Kidney glomerular epithelial cell (primary cell): Measurements from ENCODE around the gene TP73.

ENCODE experiments used
- DNase-seq: peaks from one replicate; lab custom pipeline; 2025; lab: John Stamatoyannopoulos, UW

TP73 gene

GRCh38 chr1:3653286-3653618 is 936 bp downstream of the TP73 start:
- no peak for DNase-seq

GRCh38 chr1:3654549-3655281 is 2.4 kb downstream of the TP73 start:
- DNase-seq: no peak

- DNase-seq: no peak
These were observed 4.3 kb downstream of the TP73 start for GRCh38 chr1:3656450-3657095.

- no peak for DNase-seq
These were observed 4.8 kb downstream of the TP73 start for GRCh38 chr1:3657096-3657475.

GRCh38 chr1:3657578-3658230 is 5.4 kb downstream of the TP73 start:
- DNase-seq: no peak

- no peak for DNase-seq
These were observed 5.9 kb downstream of the TP73 start for GRCh38 chr1:3658231-3658615.

- DNase-seq: no peak
These were observed 6.8 kb downstream of the TP73 start for GRCh38 chr1:3659093-3659492.

- DNase-seq: no peak
These were observed 8.4 kb downstream of the TP73 start for GRCh38 chr1:3660704-3661103.

GRCh38 chr1:3661631-3662030 is 9.3 kb downstream of the TP73 start:
- DNase-seq: no peak

GRCh38 chr1:3662080-3662671 is 9.9 kb downstream of the TP73 start:
- no peak for DNase-seq

- no peak for DNase-seq
These were observed 11.8 kb downstream of the TP73 start for GRCh38 chr1:3663999-3664699.

GRCh38 chr1:3664700-3665375 is 12.5 kb downstream of the TP73 start:
- no peak for DNase-seq

GRCh38 chr1:3668148-3668547 is 15.8 kb downstream of the TP73 start:
- no peak for DNase-seq

- no peak for DNase-seq
These were observed 16.4 kb downstream of the TP73 start for GRCh38 chr1:3668585-3669300.

- DNase-seq: no peak
These were observed 17.1 kb downstream of the TP73 start for GRCh38 chr1:3669421-3669821.

- no peak for DNase-seq
These were observed 17.7 kb downstream of the TP73 start for GRCh38 chr1:3669971-3670431.

- DNase-seq: no peak
These were observed 18.5 kb downstream of the TP73 start for GRCh38 chr1:3670823-3671265.

GRCh38 chr1:3671371-3672180 is 19.3 kb downstream of the TP73 start:
- peak; percentile 10 for DNase-seq

GRCh38 chr1:3672231-3672970 is 20.1 kb downstream of the TP73 start:
- no peak for DNase-seq
